Measurements from ENCODE around the gene TNNT1.

DNA sequence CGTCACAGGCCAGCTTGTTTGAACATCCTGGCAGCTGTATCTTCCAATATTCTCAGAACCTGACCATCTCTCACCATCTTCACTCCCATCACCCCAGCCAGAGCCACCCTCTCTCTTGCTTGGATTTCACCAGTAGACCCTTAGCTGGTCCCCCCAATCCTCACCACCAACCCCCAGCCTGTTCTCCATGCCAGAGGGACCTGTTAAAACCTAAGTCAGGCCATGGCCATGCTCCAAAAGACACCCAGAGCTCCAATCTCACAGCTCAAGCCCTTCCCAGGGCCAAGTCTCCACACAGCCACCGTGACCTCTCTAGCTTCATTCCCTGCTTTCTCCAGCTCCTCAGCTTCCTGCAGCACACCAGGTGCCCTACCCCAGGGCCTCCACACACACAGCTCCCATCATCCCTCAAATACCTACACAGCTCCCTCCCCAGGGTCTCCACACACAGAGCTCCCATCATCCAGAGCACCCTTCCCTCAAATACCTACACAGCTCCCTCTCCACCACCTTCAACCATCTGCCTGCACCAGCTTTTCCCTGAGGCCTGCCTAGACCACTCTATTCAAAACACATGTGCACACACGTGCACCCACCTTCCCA is 59.6 kb downstream of the TNNT1 start:
- no peak for TF ChIP-seq POLR2A (IDR thresholded peaks at IDR 0.05)
- TF ChIP-seq, protein P1, sequence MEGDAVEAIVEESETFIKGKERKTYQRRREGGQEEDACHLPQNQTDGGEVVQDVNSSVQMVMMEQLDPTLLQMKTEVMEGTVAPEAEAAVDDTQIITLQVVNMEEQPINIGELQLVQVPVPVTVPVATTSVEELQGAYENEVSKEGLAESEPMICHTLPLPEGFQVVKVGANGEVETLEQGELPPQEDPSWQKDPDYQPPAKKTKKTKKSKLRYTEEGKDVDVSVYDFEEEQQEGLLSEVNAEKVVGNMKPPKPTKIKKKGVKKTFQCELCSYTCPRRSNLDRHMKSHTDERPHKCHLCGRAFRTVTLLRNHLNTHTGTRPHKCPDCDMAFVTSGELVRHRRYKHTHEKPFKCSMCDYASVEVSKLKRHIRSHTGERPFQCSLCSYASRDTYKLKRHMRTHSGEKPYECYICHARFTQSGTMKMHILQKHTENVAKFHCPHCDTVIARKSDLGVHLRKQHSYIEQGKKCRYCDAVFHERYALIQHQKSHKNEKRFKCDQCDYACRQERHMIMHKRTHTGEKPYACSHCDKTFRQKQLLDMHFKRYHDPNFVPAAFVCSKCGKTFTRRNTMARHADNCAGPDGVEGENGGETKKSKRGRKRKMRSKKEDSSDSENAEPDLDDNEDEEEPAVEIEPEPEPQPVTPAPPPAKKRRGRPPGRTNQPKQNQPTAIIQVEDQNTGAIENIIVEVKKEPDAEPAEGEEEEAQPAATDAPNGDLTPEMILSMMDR (IDR thresholded peaks at IDR 0.05) = no peak
